ENCODE measurements around the gene TMEM61.

TMEM61 gene

DNA sequence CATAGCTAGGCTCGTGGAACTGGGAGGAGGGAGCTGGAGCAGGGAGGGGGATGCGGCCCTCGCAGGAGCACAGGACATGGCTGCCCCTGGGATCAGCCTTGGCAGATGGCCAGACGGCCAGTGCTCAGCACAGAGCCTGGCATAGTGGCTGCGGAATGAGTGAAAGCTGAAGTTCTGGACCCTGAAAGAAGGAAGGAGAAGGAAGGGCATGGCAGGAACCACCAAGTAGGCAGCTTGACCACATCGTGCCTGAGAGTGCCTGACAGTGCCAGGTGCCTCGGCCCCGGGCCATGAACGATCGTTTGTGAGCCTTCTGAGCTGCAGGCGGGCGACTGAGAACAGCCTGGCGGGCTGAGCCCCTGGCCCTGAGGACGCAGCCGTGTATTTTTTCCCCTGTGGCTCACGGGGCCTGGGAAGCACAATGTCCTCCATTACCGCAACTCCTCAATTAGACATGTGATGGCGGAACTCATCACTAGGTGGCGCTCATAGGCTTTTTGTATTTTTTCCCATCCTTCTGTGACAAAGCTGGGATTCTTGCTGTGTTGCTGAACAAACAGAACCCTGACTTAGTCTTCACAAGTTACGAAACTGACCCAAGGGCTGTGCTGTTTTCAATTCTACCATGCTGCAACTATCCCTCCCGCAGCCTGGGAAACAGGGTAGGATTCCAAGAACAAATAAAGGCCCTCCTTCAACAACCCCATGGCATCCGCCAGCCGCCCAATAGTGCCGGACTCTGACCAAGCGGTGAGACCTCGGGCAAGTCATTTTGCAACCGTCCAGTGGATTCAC lies 29.9 kb upstream of the TMEM61 start:
- peak; percentile 93 for DNase-seq (ENCODE audit: low read depth)
- TF ChIP-seq CTCF (conservative IDR thresholded peaks at IDR 0.05; ENCODE audit: low read depth, low read length) = peak; percentile 80
- peak overlapping the region; percentile 33 for H3K4me3 ChIP-seq (ENCODE audit: low read depth, low read length)

DNA sequence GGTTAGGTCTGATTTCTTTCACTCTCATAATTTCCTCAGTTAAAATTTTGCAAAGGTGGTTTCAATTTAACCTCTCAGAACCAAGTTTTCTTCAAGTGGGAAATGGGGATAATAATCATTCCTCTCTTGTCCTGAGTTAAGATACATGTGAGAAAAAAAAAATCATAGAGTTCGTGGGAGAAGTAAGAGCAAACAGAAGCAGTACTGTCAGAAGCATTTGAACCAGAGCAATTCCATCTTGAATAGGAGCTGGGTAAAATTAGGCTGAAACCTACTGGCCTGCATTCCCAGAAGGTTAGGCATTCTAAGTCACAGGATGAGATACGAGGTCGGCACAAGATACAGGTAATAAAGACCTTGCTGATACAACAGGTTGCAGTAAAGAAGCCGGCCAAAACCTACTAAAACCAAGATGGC lies 28.6 kb upstream of the TMEM61 start:
- no peak for TF ChIP-seq CTCF (conservative IDR thresholded peaks at IDR 0.05; ENCODE audit: low read depth, low read length)
- no peak for DNase-seq (ENCODE audit: low read depth)
- no peak overlapping the region for H3K4me3 ChIP-seq (ENCODE audit: low read depth, low read length)

DNA sequence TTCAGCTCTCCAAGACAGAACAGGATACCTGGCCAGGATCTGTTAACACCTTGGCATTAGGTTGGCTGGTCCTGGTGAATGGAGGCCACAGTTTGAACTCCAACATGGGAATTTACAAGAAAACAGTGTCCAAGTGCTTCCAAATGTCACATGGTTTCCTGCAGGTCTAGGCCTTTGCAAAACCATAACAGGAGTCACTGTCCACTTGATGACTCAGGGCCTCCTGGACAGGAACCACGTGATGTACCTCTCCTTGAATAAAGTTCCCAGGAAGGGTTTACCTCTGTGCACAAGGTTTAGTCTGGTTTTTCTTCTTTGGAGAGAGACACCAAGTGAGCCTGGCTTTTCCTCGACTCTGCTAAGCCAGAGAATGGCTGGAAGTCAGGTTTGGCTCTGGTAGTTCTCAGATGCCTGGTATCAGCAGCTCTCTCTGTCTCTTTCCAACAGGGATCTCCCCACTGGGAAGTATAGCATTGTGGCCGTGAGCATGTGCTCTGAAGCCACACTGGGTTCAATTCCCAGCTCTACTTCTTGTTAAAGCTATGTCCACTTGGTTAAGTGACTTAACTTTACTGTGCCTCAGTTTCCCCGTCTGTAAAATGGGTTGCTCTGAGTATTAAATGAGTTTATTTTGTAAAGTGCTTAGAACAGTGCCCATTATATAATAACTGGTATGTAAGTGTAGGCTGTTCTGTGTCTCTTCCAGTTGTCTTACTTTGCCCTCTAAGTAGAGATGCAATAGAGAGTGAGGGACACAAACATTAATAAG lies 27.3 kb upstream of the TMEM61 start:
- TF ChIP-seq CTCF (conservative IDR thresholded peaks at IDR 0.05; ENCODE audit: low read depth, low read length) = no peak
- H3K4me3 ChIP-seq (ENCODE audit: low read depth, low read length) = no peak overlapping the region
- peak; percentile 68 for DNase-seq (ENCODE audit: low read depth)

- TF ChIP-seq CTCF (conservative IDR thresholded peaks at IDR 0.05; ENCODE audit: low read depth, low read length) = no peak
- DNase-seq (ENCODE audit: low read depth) = no peak
Observed at GRCh38 chr1:54953846-54954245, 26.6 kb upstream of the TMEM61 start.

GRCh38 chr1:54955359-54955758 lies 25.1 kb upstream of the TMEM61 start:
- no peak overlapping the region for H3K4me3 ChIP-seq (ENCODE audit: low read depth, low read length)
- DNase-seq (ENCODE audit: low read depth) = peak; percentile 76
- no peak for TF ChIP-seq CTCF (conservative IDR thresholded peaks at IDR 0.05; ENCODE audit: low read depth, low read length)

More at GRCh38 chr1:54953846-54954245, 26.6 kb upstream of the TMEM61 start:
- H3K4me3 ChIP-seq (ENCODE audit: low read depth, low read length) = no peak overlapping the region

GRCh38 chr1:54956726-54957125 lies 23.7 kb upstream of the TMEM61 start:
- DNase-seq (ENCODE audit: low read depth) = no peak
- H3K4me3 ChIP-seq (ENCODE audit: low read depth, low read length) = no peak overlapping the region
- TF ChIP-seq CTCF (conservative IDR thresholded peaks at IDR 0.05; ENCODE audit: low read depth, low read length) = no peak

Measured in choroid plexus epithelial cell (primary cell).